Measurements from ENCODE around the gene DNAJC1. TPM values are rescaled to one million over a fixed set of nuclear protein-coding genes. Genes with fewer than 3 reads are reported as not detected.

Gene DNAJC1
- total RNA-seq, 1 donor from 2014 or later: 103 TPM

DNA sequence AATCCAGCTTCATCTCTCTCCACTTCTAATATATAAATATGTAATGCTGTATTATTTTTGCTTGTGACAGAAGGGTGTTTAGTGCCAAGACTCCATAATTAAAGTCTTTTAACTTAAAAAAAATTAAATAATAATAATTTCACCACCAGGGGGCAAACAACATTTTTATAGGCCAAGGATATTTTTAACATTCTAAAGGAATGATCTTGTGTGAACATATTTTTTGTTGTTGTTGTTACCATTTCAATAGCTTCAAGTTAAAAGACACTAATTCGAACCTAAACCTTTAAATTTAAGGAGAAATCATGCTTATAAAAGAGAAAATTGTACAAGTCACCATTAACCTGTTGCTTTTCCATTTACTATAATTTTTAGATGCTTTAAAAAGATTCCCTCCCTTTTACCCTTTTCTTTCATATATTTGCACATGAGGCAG lies 7.5 kb upstream of the DNAJC1 start:
- peak; percentile 20 for TF ChIP-seq CTCF (IDR thresholded peaks at IDR 0.05; ENCODE audit: insufficient read depth, low read length, poor library complexity, severe bottlenecking)
- H3K36me3 ChIP-seq (ENCODE audit: control insufficient read depth, insufficient read depth, low read length): no peaks in the 10 kb centered on the region
- DNase-seq (ENCODE audit: low read depth): no peak
- no peaks in the 10 kb centered on the region for H3K27me3 ChIP-seq (ENCODE audit: control insufficient read depth, insufficient read depth, low read length)
- H3K4me3 ChIP-seq (ENCODE audit: low read depth, low read length): no peak overlapping the region

DNA sequence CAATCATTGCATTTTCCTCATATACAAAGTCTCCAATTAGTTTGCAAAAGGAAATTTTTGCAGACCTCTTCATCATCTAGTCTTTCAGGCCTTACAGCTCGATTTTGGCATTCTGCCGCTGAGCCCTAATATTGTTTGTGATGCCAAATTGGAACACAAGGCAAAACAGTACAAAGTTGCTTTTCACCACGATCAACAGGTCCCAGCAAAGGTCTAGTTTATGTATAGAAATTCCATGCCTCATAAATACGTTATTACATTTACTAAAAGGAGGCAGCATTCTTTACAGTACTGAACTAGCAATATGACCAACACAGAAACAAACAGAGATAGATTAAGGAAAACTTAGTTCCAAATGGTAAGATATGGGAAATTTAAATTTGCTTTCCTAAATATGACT lies 7.0 kb upstream of the DNAJC1 start:
- TF ChIP-seq CTCF (IDR thresholded peaks at IDR 0.05; ENCODE audit: insufficient read depth, low read length, poor library complexity, severe bottlenecking): no peak
- Histone ChIP-seq H3K27me3 (ENCODE audit: control insufficient read depth, insufficient read depth, low read length) (no peaks in the 10 kb centered on the region), H3K4me3 (ENCODE audit: low read depth, low read length) (no peak overlapping the region), H3K36me3 (ENCODE audit: control insufficient read depth, insufficient read depth, low read length) (no peaks in the 10 kb centered on the region)
- no peak for DNase-seq (ENCODE audit: low read depth)

GRCh38 chr10:22006379-22006884 lies 2.9 kb upstream of the DNAJC1 start:
- H3K4me3 ChIP-seq (ENCODE audit: low read depth, low read length): no peak overlapping the region
- DNase-seq (ENCODE audit: low read depth): no peak
- H3K27me3 ChIP-seq (ENCODE audit: control insufficient read depth, insufficient read depth, low read length): no peaks in the 10 kb centered on the region
- no peak for TF ChIP-seq CTCF (IDR thresholded peaks at IDR 0.05; ENCODE audit: insufficient read depth, low read length, poor library complexity, severe bottlenecking)
- no peaks in the 10 kb centered on the region for H3K36me3 ChIP-seq (ENCODE audit: control insufficient read depth, insufficient read depth, low read length)

GRCh38 chr10:22005763-22006162 lies 2.2 kb upstream of the DNAJC1 start:
- DNase-seq (ENCODE audit: low read depth): no peak
- H3K4me3 ChIP-seq (ENCODE audit: low read depth, low read length): no peak overlapping the region
- no peak for TF ChIP-seq CTCF (IDR thresholded peaks at IDR 0.05; ENCODE audit: insufficient read depth, low read length, poor library complexity, severe bottlenecking)
- H3K27me3 ChIP-seq (ENCODE audit: control insufficient read depth, insufficient read depth, low read length): no peaks in the 10 kb centered on the region
- no peaks in the 10 kb centered on the region for H3K36me3 ChIP-seq (ENCODE audit: control insufficient read depth, insufficient read depth, low read length)

- no peak for TF ChIP-seq CTCF (IDR thresholded peaks at IDR 0.05; ENCODE audit: insufficient read depth, low read length, poor library complexity, severe bottlenecking)
- Histone ChIP-seq H3K36me3 (ENCODE audit: control insufficient read depth, insufficient read depth, low read length) (no peaks in the 10 kb centered on the region), H3K27me3 (ENCODE audit: control insufficient read depth, insufficient read depth, low read length) (no peaks in the 10 kb centered on the region), H3K4me3 (ENCODE audit: low read depth, low read length) (peak overlapping the region; percentile 93)
- DNase-seq (ENCODE audit: low read depth): no peak
Measured at GRCh38 chr10:22003964-22004281, 393 bp upstream of the DNAJC1 start.

- Histone ChIP-seq H3K4me3 (ENCODE audit: low read depth, low read length) (peak overlapping the region; percentile 93), H3K27me3 (ENCODE audit: control insufficient read depth, insufficient read depth, low read length) (no peaks in the 10 kb centered on the region), H3K36me3 (ENCODE audit: control insufficient read depth, insufficient read depth, low read length) (no peaks in the 10 kb centered on the region)
- no peak for TF ChIP-seq CTCF (IDR thresholded peaks at IDR 0.05; ENCODE audit: insufficient read depth, low read length, poor library complexity, severe bottlenecking)
- DNase-seq (ENCODE audit: low read depth): no peak
Measured at GRCh38 chr10:22002591-22003176, 846 bp downstream of the DNAJC1 start.
